ENCODE results near the gene CLCN4. TPM values are rescaled to one million over a fixed set of nuclear protein-coding genes. Genes with fewer than 3 reads are reported as not detected.

Gene CLCN4
- total and polyA plus RNA-seq, 2 of the 8 experiments (the other 6 are each of a cell fraction or from before 2014, with no cell fraction given), result 3.3 to 11.2 TPM

DNA sequence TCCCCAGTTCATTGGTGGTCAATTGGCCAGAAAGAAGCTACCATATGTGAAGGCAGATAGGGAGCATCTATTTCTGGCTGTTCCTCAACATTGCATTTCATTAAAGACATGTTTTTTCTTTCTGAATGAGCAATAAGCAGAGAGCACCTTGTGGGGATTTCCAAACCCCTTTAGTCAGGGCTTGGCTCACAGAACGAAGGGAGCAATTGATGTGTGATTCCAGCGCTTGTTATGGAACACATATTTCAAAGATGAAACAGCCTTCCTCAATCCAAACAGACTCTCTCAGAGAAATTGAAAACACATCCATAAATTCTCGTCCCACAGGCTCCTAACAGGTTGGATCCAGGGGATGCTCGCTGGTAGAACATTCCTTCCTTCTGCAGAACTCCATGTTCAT, 84.1 kb downstream of the CLCN4 start:
- H3K79me2 ChIP-seq (ENCODE audit: control insufficient read depth in 1 of 2, insufficient read depth in 2 of 2, low read length in 2 of 2), result no peaks in the 10 kb centered on the region
- no peak overlapping the region for H4K5ac ChIP-seq (ENCODE audit: insufficient read length, low read depth, low read length)
- no peak overlapping the region for H3K14ac ChIP-seq (ENCODE audit: insufficient read length)
- DNase-seq (ENCODE audit: low read depth in 1 of 2, low spot score in 2 of 2) (no peak), FAIRE-seq (no peak)
- no peak overlapping the region for H3K23ac ChIP-seq (ENCODE audit: insufficient read length)
- no peak overlapping the region for H4K91ac ChIP-seq (replicated peaks; ENCODE audit: insufficient read length, low read length)
- no peak overlapping the region for H4K8ac ChIP-seq (ENCODE audit: extremely low read depth, insufficient read depth, low read length)
- 83% methylated on average over 4 of the region's 4 CpGs; no CpG with 5 or more reads in 1 of the 2 experiments for WGBS, 2 experiments (ENCODE audit: extremely low coverage in 1 of 2, insufficient coverage in 1 of 2, insufficient read length in 1 of 2, insufficient replicate concordance in 2 of 2, low coverage in 1 of 2, low lambda C conversion rate in 2 of 2, missing lambda C conversion rate in 1 of 2)
- CTCF ChIA-PET (ENCODE audit: partially characterized antibody), result interaction anchor here (1.3 kb wide), 1 partner anchor 51 kb away, joined by 3 read pairs; no protein-coding TSS in a partner anchor
- H3K36me3 ChIP-seq (ENCODE audit: control insufficient read depth in 2 of 4, insufficient read depth in 4 of 4, low read length in 3 of 4), result no peaks in the 10 kb centered on the region
- no peak overlapping the region for H3K9ac ChIP-seq (replicated peaks in 1 of 4; ENCODE audit: extremely low read depth in 1 of 4, low read depth in 3 of 4, low read length in 3 of 4)
- H2AK5ac ChIP-seq (ENCODE audit: low read depth, low read length), result no peak overlapping the region
- H3K18ac ChIP-seq (ENCODE audit: extremely low read depth, low read length), result no peak overlapping the region
- H2BK20ac ChIP-seq (ENCODE audit: low read length), result no peak overlapping the region
- H3K27ac ChIP-seq (ENCODE audit: low read depth, low read length), result no peak overlapping the region
- H3K56ac ChIP-seq (replicated peaks; ENCODE audit: insufficient read length, low read depth, low read length), result no peak overlapping the region
- no peak overlapping the region for H3K4me2 ChIP-seq (ENCODE audit: insufficient read depth in 1 of 2, low read depth in 2 of 2, low read length in 2 of 2)
- no peaks in the 10 kb centered on the region for H3K9me3 ChIP-seq (ENCODE audit: insufficient read depth in 2 of 2, low read depth in 1 of 2, low read length in 1 of 2)
- H3K4me3 ChIP-seq (ENCODE audit: extremely low read depth in 1 of 4, insufficient read depth in 2 of 4, low read depth in 3 of 4, low read length in 4 of 4), result no peak overlapping the region
- no peak overlapping the region for H2BK5ac ChIP-seq (ENCODE audit: low read depth, low read length)
- POLR2A ChIA-PET (ENCODE audit: partially characterized antibody), result no interaction called here
- no peak overlapping the region for H2AFZ ChIP-seq (ENCODE audit: low read length)
- no peaks in the 10 kb centered on the region for H3K27me3 ChIP-seq (replicated peaks in 1 of 4; ENCODE audit: control insufficient read depth in 3 of 4, extremely low read depth in 1 of 4, insufficient read depth in 3 of 4, low read length in 3 of 4)
- no peak for TF ChIP-seq POLR2AphosphoS5 (IDR thresholded peaks at IDR 0.05; ENCODE audit: low read depth, low read length)
- TF ChIP-seq E2F6 (IDR thresholded peaks at IDR 0.05), result no peak
- H2BK120ac ChIP-seq (replicated peaks; ENCODE audit: low read depth, low read length), result no peak overlapping the region
- no peaks in the 10 kb centered on the region for H4K20me1 ChIP-seq (replicated peaks in 1 of 2; ENCODE audit: control insufficient read depth in 1 of 2, insufficient read depth in 2 of 2, low read length in 2 of 2)
- no peak overlapping the region for H3K4ac ChIP-seq (replicated peaks; ENCODE audit: insufficient read length, low read depth, low read length)
- H3K4me1 ChIP-seq (replicated peaks in 1 of 4; ENCODE audit: control insufficient read depth in 3 of 4, insufficient read depth in 4 of 4, low read length in 3 of 4), result no peaks in the 10 kb centered on the region
- H2BK15ac ChIP-seq (ENCODE audit: low read length), result no peak overlapping the region
- H2BK12ac ChIP-seq (ENCODE audit: low read depth, low read length), result no peak overlapping the region
- no peaks in the 10 kb centered on the region for H3K79me1 ChIP-seq (ENCODE audit: low read depth, low read length)
- H3K23me2 ChIP-seq (ENCODE audit: low read depth, low read length), result no peaks in the 10 kb centered on the region
